OCI-LY3 (cell line): Measurements from ENCODE around the gene NGEF.

ENCODE experiments used
- CTCF ChIP-seq: fragments of 200-600, 300-600 bp; sonication (generic); IDR thresholded peaks from 2 replicates; pipeline ENCODE4 v1.5.1; 2014; ENCODE audit warnings: antibody characterized with exemption, low read length, low read depth
- EZH2phosphoT487 ChIP-seq: fragments of 200-600 bp; shearing (Covaris generic); IDR thresholded peaks from 2 replicates; pipeline ENCODE4 v1.6.1; 2018; ENCODE audit warnings: antibody characterized with exemption, mixed run types, low read depth

DNA sequence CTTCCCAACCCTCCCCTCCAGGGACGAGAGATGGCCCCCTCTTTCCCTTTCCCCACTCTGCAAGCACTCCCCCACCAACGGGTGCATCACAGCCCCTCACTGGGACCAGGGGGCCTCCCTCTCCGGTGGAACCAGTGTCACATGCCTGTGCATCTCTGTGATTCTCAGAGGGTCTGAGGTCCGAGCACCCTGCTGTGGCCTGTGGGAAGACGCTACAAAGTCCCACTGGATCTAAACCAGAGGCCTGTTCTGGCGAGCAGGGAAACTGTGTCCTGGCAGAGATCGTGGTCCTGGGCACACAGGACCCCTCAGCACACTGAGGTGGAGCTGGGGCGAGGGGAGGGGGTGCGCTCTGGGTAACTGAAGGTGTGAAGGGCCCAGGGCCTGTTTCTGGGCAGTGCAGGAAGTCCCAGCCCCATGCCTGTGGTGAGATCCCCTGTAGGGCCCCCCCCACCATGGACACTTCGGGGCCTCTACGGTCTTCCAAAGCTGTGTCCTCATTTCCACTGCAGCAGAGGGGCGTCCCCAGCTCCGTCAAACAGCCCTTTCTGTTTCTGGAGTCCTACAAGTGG is 135.0 kb downstream of the NGEF start:
- TF ChIP-seq CTCF: no peak
- no peak for TF ChIP-seq EZH2phosphoT487
